SK-N-SH (cell line): Measurements from ENCODE around the gene DGKI. TPM values are rescaled to one million over a fixed set of nuclear protein-coding genes. Genes with fewer than 3 reads are reported as not detected.

Source experiments
- CTCF ChIA-PET: fragments of 300-600, 350-600 bp; formaldehyde crosslinking; extraction: SDS; loops from one replicate; lab custom pipeline; 2021; lab: Yijun Ruan, JAX
- POLR2A ChIA-PET: fragments of 350-600 bp; sonication (Branson Sonifier 250); formaldehyde crosslinking; extraction: SDS; loops from one replicate; lab custom pipeline; 2020; ENCODE audit warnings: antibody characterized with exemption, inconsistent platforms; lab: Yijun Ruan, JAX
- DNase-seq: peaks from one replicate; pipeline ENCODE4 v3.0.0; 2012
- H2AFZ ChIP-seq: fragments of 200-600 bp; sonication (generic); 2 replicates; pipeline ENCODE4 v1.8.1; 2016; ENCODE audit warnings: antibody characterized with exemption, mild to moderate bottlenecking, low read depth
- H3F3A ChIP-seq: fragments of 200-600 bp; sonication (generic); replicated peaks from 2 replicates; pipeline ENCODE3; 2016; ENCODE audit warnings: antibody characterized with exemption, mild to moderate bottlenecking; ENCODE audit not compliant: insufficient read depth
- H3K27ac ChIP-seq, 2 experiments: fragments of 200-500 bp in 1 of 2; fragments of 200-600 bp in 1 of 2; sonication (Bioruptor generic) in 1 of 2; sonication (generic), shearing (Covaris generic) in 1 of 2; 2 replicates each; pipeline versions ENCODE4 v1.5.1 to v1.6.1; 2014 to 2016; ENCODE audit warnings: low read depth in 2 of 2, inconsistent platforms in 1 of 2, low read length in 1 of 2, mild to moderate bottlenecking in 1 of 2, mixed read lengths in 1 of 2
- H3K27me3 ChIP-seq: fragments of 200-600 bp; sonication (generic), shearing (Covaris generic); 2 replicates; pipeline ENCODE4 v1.6.1; 2016; ENCODE audit warnings: mixed run types; ENCODE audit not compliant: insufficient read depth
- H3K36me3 ChIP-seq, 2 experiments: fragments of 200-500 bp in 1 of 2; fragments of 200-600 bp in 1 of 2; sonication (Bioruptor generic) in 1 of 2; sonication (generic) in 1 of 2; replicated peaks in 1 of 2; 2 replicates each; pipeline versions ENCODE3 to v1.5.1; 2014 to 2016; ENCODE audit warnings: low read length in 1 of 2, mild to moderate bottlenecking in 1 of 2; ENCODE audit not compliant: insufficient read depth in 2 of 2, control insufficient read depth in 1 of 2
- H3K4me1 ChIP-seq, 2 experiments: fragments of 200-500 bp in 1 of 2; fragments of 200-600 bp in 1 of 2; sonication (Bioruptor generic) in 1 of 2; sonication (generic), shearing (Covaris generic) in 1 of 2; 2 replicates each; pipeline versions ENCODE4 v1.5.1 to v1.6.1; 2014 to 2016; ENCODE audit warnings: low read depth in 1 of 2, low read length in 1 of 2, mixed run types in 1 of 2; ENCODE audit not compliant: insufficient read depth in 2 of 2, control insufficient read depth in 1 of 2
- H3K4me2 ChIP-seq: fragments of 200-600 bp; sonication (generic), shearing (Covaris generic); 2 replicates; pipeline ENCODE4 v1.6.1; 2017; ENCODE audit warnings: mixed run types
- H3K4me3 ChIP-seq, 2 experiments: fragments of 200-500 bp in 1 of 2; fragments of 200-600 bp in 1 of 2; sonication (Bioruptor generic) in 1 of 2; sonication (generic), shearing (Covaris generic) in 1 of 2; 2 replicates each; pipeline versions ENCODE4 v1.5.1 to v1.8.1; 2014 to 2016; ENCODE audit warnings: low read depth in 2 of 2, inconsistent platforms in 1 of 2, low read length in 1 of 2, mild to moderate bottlenecking in 1 of 2, mixed read lengths in 1 of 2, moderate library complexity in 1 of 2
- H3K79me2 ChIP-seq: fragments of 200-600 bp; sonication (generic); 2 replicates; pipeline ENCODE4 v1.8.1; 2017; ENCODE audit warnings: mild to moderate bottlenecking; ENCODE audit not compliant: insufficient read depth
- H3K9ac ChIP-seq: fragments of 200-600 bp; sonication (generic); 2 replicates; pipeline ENCODE4 v1.6.1; 2017; ENCODE audit warnings: mixed run types
- H3K9me2 ChIP-seq: fragments of 200-600 bp; sonication (generic); 2 replicates; pipeline ENCODE4 v1.6.1; 2017; ENCODE audit warnings: mixed run types
- H3K9me3 ChIP-seq: fragments of 200-600 bp; sonication (generic); 2 replicates; pipeline ENCODE4 v1.6.1; 2017; ENCODE audit warnings: mixed run types, mild to moderate bottlenecking, moderate library complexity
- H4K20me1 ChIP-seq: fragments of 200-600 bp; sonication (generic); 2 replicates; pipeline ENCODE4 v1.6.1; 2017; ENCODE audit warnings: mild to moderate bottlenecking, mixed run types; ENCODE audit not compliant: insufficient read depth
- CTCF ChIP-seq: fragments of 200-600 bp; sonication (generic); IDR thresholded peaks from 2 replicates; pipeline ENCODE4 v1.6.1; 2017; ENCODE audit warnings: antibody characterized with exemption, mild to moderate bottlenecking, moderate library complexity
- ELF1 ChIP-seq: IDR thresholded peaks from 2 replicates; pipeline ENCODE4 v1.4.0; 2012
- EP300 ChIP-seq, 2 experiments: IDR thresholded peaks; 2 replicates each; pipeline versions ENCODE4 v1.4.0 to v1.6.1; 2012; ENCODE audit warnings: borderline replicate concordance in 1 of 2, low read depth in 1 of 2, low read length in 1 of 2
- EZH2phosphoT487 ChIP-seq: fragments of 200-600 bp; sonication (generic); IDR thresholded peaks from 2 replicates; pipeline ENCODE4 v1.6.1; 2017; ENCODE audit warnings: low read depth, mixed run types, mild to moderate bottlenecking, antibody characterized with exemption, moderate library complexity, borderline replicate concordance
- GABPA ChIP-seq: IDR thresholded peaks from 2 replicates; pipeline ENCODE4 v1.4.0; 2012; ENCODE audit warnings: low read depth, mild to moderate bottlenecking
- GATA2 ChIP-seq: sonication (generic); formaldehyde crosslinking; IDR thresholded peaks from 2 replicates; pipeline ENCODE4 v1.5.0; 2020; ENCODE audit warnings: mild to moderate bottlenecking, missing genetic modification reagents
- IRF3 ChIP-seq: fragments of 150-350 bp; IDR thresholded peaks from 2 replicates; pipeline ENCODE4 v1.6.1; 2016; ENCODE audit warnings: mild to moderate bottlenecking, low read depth, low read length
- MAX ChIP-seq: IDR thresholded peaks from 2 replicates; pipeline ENCODE4 v1.4.0; 2012; ENCODE audit warnings: low read depth
- MEF2A ChIP-seq: IDR thresholded peaks from 2 replicates; pipeline ENCODE4 v1.4.0; 2012; ENCODE audit warnings: low read depth, borderline replicate concordance
- MXI1 ChIP-seq: IDR thresholded peaks from 2 replicates; pipeline ENCODE4 v1.6.1; 2012; ENCODE audit warnings: mild to moderate bottlenecking, low read depth, low read length, improper control_type of control experiment
- NRF1 ChIP-seq: IDR thresholded peaks from 2 replicates; pipeline ENCODE4 v1.6.1; 2012; ENCODE audit warnings: low read depth, mild to moderate bottlenecking, low read length
- PBX3 ChIP-seq: IDR thresholded peaks from 2 replicates; pipeline ENCODE4; 2012
- POLR2AphosphoS5 ChIP-seq: IDR thresholded peaks from 2 replicates; pipeline ENCODE4 v1.6.1; 2012; ENCODE audit warnings: low read depth, low read length
- RAD21 ChIP-seq: IDR thresholded peaks from 2 replicates; pipeline ENCODE4 v1.6.1; 2012; ENCODE audit warnings: mild to moderate bottlenecking, low read length
- RXRA ChIP-seq: IDR thresholded peaks from 2 replicates; pipeline ENCODE4 v1.4.0; 2012; ENCODE audit warnings: low read depth, mild to moderate bottlenecking, borderline replicate concordance
- TAF1 ChIP-seq: IDR thresholded peaks from 2 replicates; pipeline ENCODE4 v1.6.1; 2012; ENCODE audit warnings: low read depth, mild to moderate bottlenecking, low read length, moderate library complexity, borderline replicate concordance
- TEAD4 ChIP-seq: IDR thresholded peaks from 2 replicates; pipeline ENCODE4 v1.4.0; 2012; ENCODE audit warnings: mild to moderate bottlenecking, borderline replicate concordance; ENCODE audit not compliant: insufficient read depth
- USF2 ChIP-seq: fragments of 150-350 bp; IDR thresholded peaks from 2 replicates; pipeline ENCODE4 v1.6.1; 2017; ENCODE audit warnings: antibody characterized with exemption, low read length, low read depth, borderline replicate concordance
- YY1 ChIP-seq: IDR thresholded peaks from 2 replicates; pipeline ENCODE4 v1.4.0; 2012; ENCODE audit warnings: low read depth, mild to moderate bottlenecking
- ZBTB33 ChIP-seq: IDR thresholded peaks from 2 replicates; pipeline ENCODE4 v1.4.0; 2012; ENCODE audit warnings: low read depth, borderline replicate concordance
- polyA plus RNA-seq, 3 experiments: library from polyadenylated mRNA; depleted of rRNA; stranded (reverse); fragments of >200 nt; gene quantifications; 2 replicates each; pipeline ENCODE4 v1.2.3, GENCODE V29; 2012

The DGKI gene
- polyA plus RNA-seq, 1 of the 3 experiments (the other 2 are of a cell fraction): 1.3 TPM

GRCh38 chr7:137791930-137792329 lies 54.8 kb downstream of the DGKI start (continued):
- TF ChIP-seq ZBTB33: no peak
- no peak for TF ChIP-seq TEAD4
- TF ChIP-seq RAD21: 0 out of 2 replicates have a peak, but pooled peaks have one; percentile 22
- no peak for TF ChIP-seq RXRA
- TF ChIP-seq ELF1: no peak
- TF ChIP-seq, all 33 proteins: peak for 2

- Histone ChIP-seq H3K9ac (no peak overlapping the region), H3K4me2 (no peak overlapping the region), H3K4me3 (no peak overlapping the region), H3K9me3 (no peaks in the 10 kb centered on the region), H2AFZ (no peak overlapping the region), H3K27me3 (no peaks in the 10 kb centered on the region), H3K9me2 (no peaks in the 10 kb centered on the region), H3K27ac (no peak overlapping the region), H3K4me1 (no peaks in the 10 kb centered on the region), H4K20me1 (no peaks in the 10 kb centered on the region), H3K36me3 (peaks cover 0 to 3% of the 10 kb centered on the region in 2 experiments), H3K79me2 (peaks cover 17% of the 10 kb centered on the region; the same call in 1 of the 2 replicates), H3F3A (no peaks in the 10 kb centered on the region)
- CTCF ChIA-PET: interaction anchor here (1.0 to 1.8 kb wide), 4 partner anchors 13 to 218 kb away, joined by 3 to 4 read pairs (median 4); no protein-coding TSS in a partner anchor
- POLR2A ChIA-PET: no interaction called here
- TF ChIP-seq MXI1 (no peak), NRF1 (no peak), MEF2A (no peak), ZBTB33 (no peak), CTCF (no peak), GATA2 (no peak), MAX (no peak), RAD21 (no peak), GABPA (no peak), IRF3 (no peak), EZH2phosphoT487 (no peak), USF2 (no peak), EP300 (IDR thresholded peaks at IDR 0.05; ENCODE audit: borderline replicate concordance in 1 of 2, low read depth in 1 of 2, low read length in 1 of 2) (no peak), PBX3 (no peak), TAF1 (no peak), ELF1 (no peak), POLR2AphosphoS5 (no peak), YY1 (no peak)
- no peak for DNase-seq
These were observed 55.9 kb downstream of the DGKI start for GRCh38 chr7:137790828-137791227.
